Measurements from ENCODE around the gene SAXO1.

DNA sequence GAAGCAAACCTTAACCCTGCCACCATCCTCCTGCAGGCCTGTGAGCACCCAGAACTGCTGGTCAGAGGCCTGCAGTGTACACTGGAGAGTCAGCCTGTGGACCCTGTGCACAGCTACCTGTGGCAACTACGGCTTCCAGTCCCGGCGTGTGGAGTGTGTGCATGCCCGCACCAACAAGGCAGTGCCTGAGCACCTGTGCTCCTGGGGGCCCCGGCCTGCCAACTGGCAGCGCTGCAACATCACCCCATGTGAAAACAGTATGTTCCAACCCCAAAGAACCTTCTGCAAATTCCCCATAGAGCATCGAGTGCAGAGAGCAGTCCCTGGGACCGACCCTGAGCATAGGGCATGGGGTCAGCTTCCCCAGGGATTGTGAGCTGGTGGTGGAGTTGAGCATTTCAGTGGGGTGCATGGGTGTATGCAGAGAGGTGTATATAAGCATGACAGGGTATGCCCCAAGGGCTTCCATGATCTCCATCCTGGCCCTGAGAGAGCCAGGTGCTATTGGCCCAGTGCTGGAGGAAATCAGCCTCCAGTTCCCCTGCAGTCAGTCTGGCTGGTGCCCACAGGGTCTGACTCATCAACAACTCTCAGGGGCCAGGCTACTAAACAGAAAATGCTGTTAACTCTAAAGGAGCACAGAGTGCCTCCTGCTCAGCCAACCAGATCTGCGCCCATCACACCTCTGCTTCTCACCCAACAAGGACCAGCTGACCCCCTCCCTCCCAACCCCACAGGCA is 126.2 kb downstream of the SAXO1 start:
- no peak for TF ChIP-seq CTCF (IDR thresholded peaks at IDR 0.05; ENCODE audit: insufficient read depth, low read depth, low read length)
- no peak for TF ChIP-seq EZH2 (IDR thresholded peaks at IDR 0.05; ENCODE audit: insufficient read depth, low read length)
